Fibroblast of skin of right biceps (primary cell): ENCODE results near the gene IGF2BP3.
A peak's percentile ranks its signal among the peaks of the same experiment; 100 is the strongest.
"Not testable (repeated sequence)": the region's sequence is repeated elsewhere in the genome, so short reads cannot be mapped to it uniquely, and the experiment has no call there.

ENCODE experiments used
- DNase-seq: peaks from one replicate; pipeline ENCODE4 v3.0.0-alpha.2; 2013

IGF2BP3 gene

DNA sequence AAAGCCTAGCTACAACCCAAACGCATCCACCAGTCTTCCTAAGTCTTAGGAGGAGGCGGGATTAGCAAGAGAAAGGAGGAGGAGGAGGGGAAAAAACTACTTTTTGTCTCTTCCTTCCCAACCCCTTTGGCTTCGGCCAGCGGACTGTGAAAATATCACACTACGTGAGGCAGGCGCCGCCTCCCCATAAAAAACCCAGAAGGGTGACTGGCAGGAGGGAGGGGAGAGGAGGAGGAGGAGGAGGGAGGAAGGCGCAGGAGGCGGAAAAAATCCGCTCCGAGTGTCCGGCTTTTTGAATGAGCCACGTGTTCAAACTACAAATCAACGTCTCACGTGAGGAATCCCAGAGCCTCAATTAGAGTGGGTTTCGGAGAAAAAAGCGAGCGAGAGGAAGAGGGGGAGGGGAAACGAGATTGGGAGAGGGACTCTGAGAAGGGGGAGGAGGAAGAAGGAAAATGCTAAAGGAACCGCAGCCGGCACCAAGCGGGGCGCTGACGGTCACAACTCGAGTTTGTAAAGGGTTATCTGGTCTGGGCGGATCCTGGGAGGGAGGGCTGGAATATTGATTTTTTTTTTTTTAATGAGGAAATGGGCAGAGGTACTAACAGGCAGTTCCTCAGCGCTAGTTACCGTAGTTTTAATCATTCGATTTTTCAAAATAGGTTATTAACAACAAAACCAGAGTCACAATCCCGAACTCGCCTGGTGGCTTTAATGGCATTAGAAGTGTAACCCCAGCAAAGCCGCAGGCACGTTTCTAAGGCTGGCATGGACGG, at the start of gene IGF2BP3:
IGF2BP3 (minus strand) TSS at position 162 of the 776 bp plus-strand sequence. CDS start 381 bp downstream, outside the sequence.
- peak; percentile 99 for DNase-seq

DNA sequence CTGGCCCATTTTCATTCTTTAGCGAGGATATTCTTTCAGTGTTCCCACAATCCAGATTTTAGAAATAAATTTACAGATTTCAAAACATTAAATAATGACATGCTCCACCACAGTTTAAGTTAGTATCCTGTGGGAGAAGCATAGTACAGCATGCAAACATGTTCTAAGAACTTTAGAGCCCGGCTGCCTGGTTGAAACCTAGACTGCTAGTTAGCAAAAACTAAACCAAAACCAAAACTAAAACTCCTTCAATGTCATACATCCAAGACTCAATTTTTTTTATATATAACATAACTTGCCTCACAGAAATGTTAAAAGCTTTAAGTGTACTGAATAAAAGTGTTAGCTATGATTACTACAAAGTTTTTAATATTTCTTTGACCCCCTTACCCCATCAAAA, 44.5 kb upstream of the IGF2BP3 start:
- DNase-seq = no peak

DNA sequence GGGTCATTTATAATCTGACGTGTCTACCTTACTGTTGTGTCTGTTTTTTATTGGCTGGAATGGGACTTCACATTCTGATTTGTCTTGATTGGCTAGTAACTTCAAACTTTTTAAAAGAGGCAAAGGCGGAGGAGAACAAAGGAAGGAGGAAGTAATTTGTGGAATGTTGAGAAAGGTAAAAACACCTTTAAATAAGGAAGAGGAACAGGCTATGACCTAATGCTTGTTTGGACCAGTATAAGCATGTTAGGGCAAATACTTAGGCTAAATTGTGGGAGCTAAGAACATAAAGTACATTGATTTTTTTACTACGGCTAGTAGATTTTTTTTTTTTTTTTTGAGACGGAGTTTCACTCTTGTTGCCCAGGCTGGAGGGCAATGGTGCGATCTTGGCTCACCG, 43.5 kb upstream of the IGF2BP3 start:
- DNase-seq = not testable (repeated sequence)

- DNase-seq = no peak
These were observed 23.7 kb upstream of the IGF2BP3 start for GRCh38 chr7:23494009-23494408.

- DNase-seq = peak; percentile 12
These were observed 21.2 kb upstream of the IGF2BP3 start for GRCh38 chr7:23491502-23491901.

- peak; percentile 47 for DNase-seq
These were observed 20.3 kb upstream of the IGF2BP3 start for GRCh38 chr7:23490357-23491135.

- DNase-seq = not testable (repeated sequence)
These were observed 18.4 kb upstream of the IGF2BP3 start for GRCh38 chr7:23488714-23489113.

DNA sequence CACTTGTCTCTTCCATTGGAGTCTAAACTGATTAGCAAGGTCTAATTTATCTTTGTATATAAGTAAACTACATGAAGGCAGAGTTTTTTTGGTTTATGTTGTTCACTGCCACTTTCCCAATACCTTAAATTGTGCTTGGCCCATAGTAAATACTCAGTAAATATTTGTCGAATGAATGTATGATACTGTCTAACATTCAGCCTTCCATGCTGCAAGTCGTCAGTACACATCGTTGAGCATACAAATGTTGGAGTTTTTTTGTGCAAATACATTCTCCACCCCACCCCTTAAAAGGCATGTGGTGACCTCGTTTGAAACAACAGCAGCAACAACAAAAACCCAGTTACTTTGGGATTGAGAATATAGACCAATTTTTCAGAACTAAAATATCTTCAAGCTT, 17.4 kb upstream of the IGF2BP3 start:
- no peak for DNase-seq

- DNase-seq = no peak
These were observed 15.9 kb upstream of the IGF2BP3 start for GRCh38 chr7:23486002-23486773.

- DNase-seq = no peak
These were observed 12.4 kb upstream of the IGF2BP3 start for GRCh38 chr7:23482686-23483085.

GRCh38 chr7:23477962-23478866, 7.9 kb upstream of the IGF2BP3 start:
- no peak for DNase-seq

- DNase-seq = no peak
These were observed 6.8 kb upstream of the IGF2BP3 start for GRCh38 chr7:23477157-23477499.

- no peak for DNase-seq
These were observed 6.2 kb upstream of the IGF2BP3 start for GRCh38 chr7:23476286-23477156.

GRCh38 chr7:23475576-23475839, 5.2 kb upstream of the IGF2BP3 start:
- no peak for DNase-seq

- DNase-seq = peak; percentile 23
These were observed 4.7 kb upstream of the IGF2BP3 start for GRCh38 chr7:23474829-23475575.

GRCh38 chr7:23474094-23474828, 4.0 kb upstream of the IGF2BP3 start:
- DNase-seq = peak; percentile 98

DNA sequence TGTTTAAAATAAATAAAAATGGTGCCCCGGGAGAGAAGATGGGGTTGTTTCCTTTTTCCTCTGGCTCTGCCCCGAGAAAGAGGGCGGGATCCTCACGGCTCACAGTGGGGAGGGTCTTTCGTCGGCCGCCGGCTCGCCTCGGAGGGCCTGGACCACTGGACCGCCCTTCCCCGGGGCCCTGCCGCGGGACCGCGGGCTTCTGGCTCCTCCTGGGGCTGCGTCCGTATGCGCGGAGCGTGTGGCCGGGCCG, 3.5 kb upstream of the IGF2BP3 start:
- DNase-seq = no peak

- peak; percentile 15 for DNase-seq
These were observed 2.9 kb upstream of the IGF2BP3 start for GRCh38 chr7:23472956-23473843.

GRCh38 chr7:23472556-23472955, 2.3 kb upstream of the IGF2BP3 start:
- no peak for DNase-seq
